ENCODE measurements around the gene HVCN1.

DNA sequence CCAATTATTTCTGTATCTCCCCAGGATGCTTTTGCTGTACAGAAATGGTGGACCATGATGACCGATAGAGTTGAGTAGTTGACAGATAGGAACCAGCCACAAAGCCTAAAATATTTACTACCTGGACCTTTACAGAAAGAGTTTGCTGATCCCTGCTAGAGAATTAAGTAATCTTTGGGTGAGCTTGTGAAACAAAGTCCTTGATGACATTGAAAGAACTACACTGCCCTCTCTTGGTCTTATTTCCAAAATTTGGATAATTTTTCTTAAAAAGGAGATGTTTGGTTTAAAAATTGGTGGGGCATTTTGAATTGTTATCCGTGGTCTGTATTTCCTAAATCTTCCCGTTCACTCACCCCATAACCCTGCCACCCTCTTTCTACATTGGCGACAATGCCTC lies 88.7 kb downstream of the HVCN1 start:
- TF ChIP-seq, protein P1, sequence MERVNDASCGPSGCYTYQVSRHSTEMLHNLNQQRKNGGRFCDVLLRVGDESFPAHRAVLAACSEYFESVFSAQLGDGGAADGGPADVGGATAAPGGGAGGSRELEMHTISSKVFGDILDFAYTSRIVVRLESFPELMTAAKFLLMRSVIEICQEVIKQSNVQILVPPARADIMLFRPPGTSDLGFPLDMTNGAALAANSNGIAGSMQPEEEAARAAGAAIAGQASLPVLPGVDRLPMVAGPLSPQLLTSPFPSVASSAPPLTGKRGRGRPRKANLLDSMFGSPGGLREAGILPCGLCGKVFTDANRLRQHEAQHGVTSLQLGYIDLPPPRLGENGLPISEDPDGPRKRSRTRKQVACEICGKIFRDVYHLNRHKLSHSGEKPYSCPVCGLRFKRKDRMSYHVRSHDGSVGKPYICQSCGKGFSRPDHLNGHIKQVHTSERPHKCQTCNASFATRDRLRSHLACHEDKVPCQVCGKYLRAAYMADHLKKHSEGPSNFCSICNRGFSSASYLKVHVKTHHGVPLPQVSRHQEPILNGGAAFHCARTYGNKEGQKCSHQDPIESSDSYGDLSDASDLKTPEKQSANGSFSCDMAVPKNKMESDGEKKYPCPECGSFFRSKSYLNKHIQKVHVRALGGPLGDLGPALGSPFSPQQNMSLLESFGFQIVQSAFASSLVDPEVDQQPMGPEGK (CRISPR knock-in tag; IDR thresholded peaks at IDR 0.05; ENCODE audit: borderline replicate concordance) = no peak
- no peak for TF ChIP-seq ISL1 (CRISPR knock-in tag; IDR thresholded peaks at IDR 0.05)
- no peak for TF ChIP-seq ZNF8 (CRISPR knock-in tag; IDR thresholded peaks at IDR 0.05)
- TF ChIP-seq, protein P2, sequence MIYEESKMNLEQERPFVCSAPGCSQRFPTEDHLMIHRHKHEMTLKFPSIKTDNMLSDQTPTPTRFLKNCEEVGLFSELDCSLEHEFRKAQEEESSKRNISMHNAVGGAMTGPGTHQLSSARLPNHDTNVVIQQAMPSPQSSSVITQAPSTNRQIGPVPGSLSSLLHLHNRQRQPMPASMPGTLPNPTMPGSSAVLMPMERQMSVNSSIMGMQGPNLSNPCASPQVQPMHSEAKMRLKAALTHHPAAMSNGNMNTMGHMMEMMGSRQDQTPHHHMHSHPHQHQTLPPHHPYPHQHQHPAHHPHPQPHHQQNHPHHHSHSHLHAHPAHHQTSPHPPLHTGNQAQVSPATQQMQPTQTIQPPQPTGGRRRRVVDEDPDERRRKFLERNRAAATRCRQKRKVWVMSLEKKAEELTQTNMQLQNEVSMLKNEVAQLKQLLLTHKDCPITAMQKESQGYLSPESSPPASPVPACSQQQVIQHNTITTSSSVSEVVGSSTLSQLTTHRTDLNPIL (CRISPR knock-in tag; IDR thresholded peaks at IDR 0.05; ENCODE audit: low read depth) = no peak

Measured in SK-N-SH treated with all-trans-retinoic acid at 6 μM for 48 hours (cell line).